Lung (tissue), 12 donors: ENCODE measurements around the gene DPH2. TPM values are rescaled to one million over a fixed set of nuclear protein-coding genes. Genes with fewer than 3 reads are reported as not detected.

Experiments used
- ATAC-seq: fragments of 200-7000 bp; cut with Tn5 transposase; one replicate; pipeline ENCODE4 v1.9.1; 2020; ENCODE audit warnings: moderate number of reproducible peaks; ENCODE audit not compliant: insufficient read depth, low FRiP score
- DNase-seq, 3 donors: peaks; one replicate each; pipeline ENCODE4 v3.0.0-alpha.2; 2013 to 2017
- H3K27ac ChIP-seq, 2 donors: one replicate each; pipeline ENCODE4 v1.5.1; 2013; ENCODE audit warnings: mild to moderate bottlenecking in 2 of 2, moderate library complexity in 2 of 2, control low read depth in 1 of 2, inconsistent platforms in 1 of 2, low read depth in 1 of 2, low read length in 1 of 2
- H3K27me3 ChIP-seq, 3 donors: one replicate each; pipeline ENCODE4 v1.5.1; 2013; ENCODE audit warnings: low read length in 2 of 3; ENCODE audit not compliant: control insufficient read depth in 3 of 3, insufficient read depth in 3 of 3
- H3K36me3 ChIP-seq, 4 donors: one replicate each; pipeline ENCODE4 v1.5.1; 2013; ENCODE audit warnings: low read length in 4 of 4, mild to moderate bottlenecking in 1 of 4, moderate library complexity in 1 of 4; ENCODE audit not compliant: control insufficient read depth in 4 of 4, insufficient read depth in 4 of 4
- H3K4me1 ChIP-seq, 5 donors: one replicate each; pipeline ENCODE4 v1.5.1; 2013; ENCODE audit warnings: low read length in 5 of 5, mild to moderate bottlenecking in 2 of 5, moderate library complexity in 1 of 5; ENCODE audit not compliant: control insufficient read depth in 5 of 5, insufficient read depth in 5 of 5
- H3K4me3 ChIP-seq: one replicate; pipeline ENCODE4 v1.5.1; 2013; ENCODE audit warnings: mild to moderate bottlenecking, control low read depth, moderate library complexity
- H3K9ac ChIP-seq, 2 donors: one replicate each; pipeline ENCODE4 v1.5.1; 2013; ENCODE audit warnings: low read length in 2 of 2, control low read depth in 1 of 2; ENCODE audit not compliant: insufficient read depth in 1 of 2
- H3K9me3 ChIP-seq, 4 donors: one replicate each; pipeline ENCODE4 v1.5.1; 2013; ENCODE audit warnings: low read length in 3 of 4, mild to moderate bottlenecking in 1 of 4, moderate library complexity in 1 of 4; ENCODE audit not compliant: control insufficient read depth in 4 of 4, insufficient read depth in 3 of 4
- CTCF ChIP-seq: IDR thresholded peaks from 2 replicates; pipeline ENCODE4 v1.5.1; 2012; ENCODE audit warnings: mild to moderate bottlenecking; ENCODE audit errors: control extremely low read depth, extremely low read depth
- WGBS, 2 donors: extraction: QIAGEN DNeasy Blood & Tissue Kit; methylation state at CpG; one replicate each; pipeline ENCODE4 v1.1.7; 2013; 5-methylcytosine and 5-hydroxymethylcytosine counted together
- polyA plus RNA-seq, 2 donors: library from polyadenylated mRNA; stranded (reverse); fragments of 200-250 nt; gene quantifications; one replicate each; pipeline ENCODE4 v1.2.1, GENCODE V29; 2013
- total RNA-seq, 2 donors: library from RNA; depleted of rRNA in 1 of 2; stranded (reverse); fragments of >200 nt in 1 of 2; gene quantifications; one replicate each; pipeline ENCODE4 v1.2.1, GENCODE V29; 2014 to 2021
- donor health status: control.
- donor health status: control.
- donor health status: Bipolar disorder and iron deficiency.
- donor health status: healthy.
- donor health status: DM: yes; HTN: yes; CAD: no.

DPH2 gene
- total and polyA plus RNA-seq, 4 donors, result 11.6 to 28.5 (median 21.3) TPM

DNA sequence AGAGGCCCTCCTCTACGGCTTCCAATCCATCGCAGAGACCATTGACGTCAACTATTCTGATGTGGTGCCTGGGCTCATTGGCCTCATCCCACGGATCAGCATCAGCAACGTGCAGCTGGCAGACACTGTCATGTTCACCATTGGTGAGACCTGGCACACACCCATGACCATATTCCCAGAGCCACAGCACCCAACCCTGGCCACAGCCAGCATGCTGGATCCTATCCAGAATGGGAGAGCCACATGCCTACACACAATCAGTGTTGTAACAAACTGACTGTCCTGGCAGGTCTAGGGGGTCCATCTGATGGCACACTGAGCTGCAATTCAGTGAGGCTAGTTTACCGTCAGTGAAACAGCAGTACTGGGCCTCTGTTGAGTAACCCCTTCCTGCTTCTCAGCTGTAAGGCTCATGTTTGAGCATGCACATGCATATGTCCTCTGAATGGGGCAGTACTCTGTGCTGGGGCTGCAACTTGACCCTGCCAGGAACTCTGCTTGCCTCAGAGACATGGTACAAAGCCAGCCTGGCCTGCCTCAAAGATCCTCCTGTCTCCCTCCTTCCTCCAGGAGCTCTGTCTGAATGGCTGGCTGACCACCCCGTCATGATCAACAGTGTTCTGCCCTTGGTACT lies 12.3 kb upstream of the DPH2 start:
- Histone ChIP-seq H3K36me3 (peaks cover 13 to 49% (median 19%) of the 10 kb centered on the region in 4 donors), H3K9me3 (no peaks in the 10 kb centered on the region), H3K9ac (no peak overlapping the region), H3K27me3 (no peaks in the 10 kb centered on the region), H3K4me1 (no peaks in the 10 kb centered on the region), H3K27ac (no peak overlapping the region), H3K4me3 (no peak overlapping the region)
- no peak for TF ChIP-seq CTCF
- no peak for DNase-seq
- 85 to 87% methylated on average over 7 of the region's 7 CpGs for WGBS, 2 donors
- no peak for ATAC-seq

DNA sequence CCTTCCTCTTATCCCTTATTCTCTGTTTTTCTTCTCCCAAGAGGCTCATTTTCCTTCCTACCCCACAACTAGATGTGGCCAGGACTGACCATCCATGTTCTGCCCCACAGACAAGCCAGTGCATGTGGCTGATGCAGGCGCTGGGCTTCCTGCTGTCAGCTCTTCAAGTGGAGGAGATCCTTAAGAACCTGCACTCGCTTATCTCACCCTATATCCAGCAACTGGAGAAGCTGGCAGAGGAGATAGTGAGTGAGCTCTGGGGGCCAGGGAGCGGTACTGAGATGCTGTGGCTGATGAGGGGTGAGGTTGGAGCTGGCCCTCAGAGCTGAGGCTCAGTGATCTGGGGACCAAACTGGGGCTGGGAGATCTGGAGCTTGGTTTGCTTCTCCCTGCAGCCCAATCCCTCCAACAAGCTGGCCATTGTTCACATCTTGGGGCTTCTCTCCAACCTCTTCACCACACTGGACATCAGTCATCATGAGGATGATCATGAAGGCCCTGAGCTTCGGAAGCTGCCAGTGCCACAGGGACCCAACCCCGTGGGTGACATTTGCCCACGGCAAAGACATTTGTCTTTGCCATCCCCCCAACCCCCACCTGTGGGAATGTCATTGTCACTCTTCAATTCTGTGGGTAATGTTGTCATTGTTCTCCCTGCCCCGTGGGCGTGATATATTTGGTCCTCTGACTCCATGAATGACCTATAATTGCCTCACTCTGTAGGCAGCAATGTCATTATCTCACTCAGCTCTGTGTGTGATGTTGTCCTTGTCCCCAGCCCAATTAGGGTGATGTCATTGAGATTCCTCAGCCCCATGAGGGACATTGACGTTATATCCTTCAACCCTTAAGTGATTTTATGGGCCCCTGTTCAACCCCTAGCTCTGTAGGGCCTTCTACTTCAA lies 11.2 kb upstream of the DPH2 start:
- Histone ChIP-seq H3K9me3 (no peaks in the 10 kb centered on the region), H3K4me3 (no peak overlapping the region), H3K36me3 (peaks cover 13 to 46% (median 19%) of the 10 kb centered on the region in 4 donors), H3K4me1 (no peaks in the 10 kb centered on the region), H3K27ac (no peak overlapping the region), H3K9ac (no peak overlapping the region), H3K27me3 (no peaks in the 10 kb centered on the region)
- TF ChIP-seq CTCF, result no peak
- 91 to 93% methylated on average over 9 of the region's 9 CpGs for WGBS, 2 donors
- ATAC-seq (no peak), DNase-seq (no peak)

- Histone ChIP-seq H3K9me3 (no peaks in the 10 kb centered on the region), H3K4me3 (no peak overlapping the region), H3K4me1 (no peaks in the 10 kb centered on the region), H3K27me3 (no peaks in the 10 kb centered on the region), H3K36me3 (peaks cover 16 to 53% (median 19%) of the 10 kb centered on the region in 4 donors), H3K9ac (no peak overlapping the region), H3K27ac (no peak overlapping the region)
- ATAC-seq (no peak), DNase-seq (no peak)
- 92 to 93% methylated on average over 8 of the region's 8 CpGs for WGBS, 2 donors
- no peak for TF ChIP-seq CTCF
Measured at GRCh38 chr1:43960798-43961197, 9.0 kb upstream of the DPH2 start.
